GM20000 (cell line): Measurements from ENCODE around the gene ZER1.

Experiments
- DNase-seq: peaks from one replicate; pipeline ENCODE4 v3.0.0; 2012; ENCODE audit warnings: low spot score
- TF ChIP-seq, protein P1 (sequence below): IDR thresholded peaks from 2 replicates; pipeline ENCODE4 v1.5.1; 2012; ENCODE audit warnings: mild to moderate bottlenecking, control low read depth; ENCODE audit errors: extremely low read depth, missing control alignments

ZER1 gene

DNA sequence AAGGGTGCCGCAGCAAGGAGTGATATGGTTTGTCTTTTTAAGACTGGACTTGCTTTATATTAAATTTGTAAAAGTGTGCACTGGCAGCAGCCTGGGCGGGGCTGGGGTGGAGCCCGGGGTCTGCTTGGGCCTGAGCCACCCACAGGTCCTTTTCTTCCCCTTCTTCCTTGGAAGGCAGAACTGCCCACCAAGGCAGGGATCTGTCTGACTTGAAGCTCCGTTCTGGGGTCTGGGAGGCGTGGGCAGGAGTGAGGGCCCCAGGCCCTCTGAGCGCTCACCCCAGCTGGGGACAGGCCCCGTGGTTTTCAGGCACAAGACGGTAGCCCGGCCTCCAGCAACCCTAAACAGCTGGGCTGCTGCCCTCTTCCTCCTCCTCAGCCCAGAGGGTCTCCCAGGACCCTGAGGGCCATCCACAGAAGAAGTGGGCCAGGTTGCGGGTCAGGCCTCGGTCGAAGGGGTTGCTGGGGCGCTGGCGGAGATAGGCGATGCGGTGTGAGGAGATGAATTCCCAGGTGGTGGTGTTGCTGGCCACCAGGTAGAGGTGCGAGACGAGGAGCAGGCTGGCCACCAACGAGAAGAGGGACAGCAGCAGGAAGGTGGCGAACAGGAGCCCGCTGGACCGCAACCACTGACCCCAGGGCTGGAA is 50.8 kb downstream of the ZER1 start:
- TF ChIP-seq, protein P1, sequence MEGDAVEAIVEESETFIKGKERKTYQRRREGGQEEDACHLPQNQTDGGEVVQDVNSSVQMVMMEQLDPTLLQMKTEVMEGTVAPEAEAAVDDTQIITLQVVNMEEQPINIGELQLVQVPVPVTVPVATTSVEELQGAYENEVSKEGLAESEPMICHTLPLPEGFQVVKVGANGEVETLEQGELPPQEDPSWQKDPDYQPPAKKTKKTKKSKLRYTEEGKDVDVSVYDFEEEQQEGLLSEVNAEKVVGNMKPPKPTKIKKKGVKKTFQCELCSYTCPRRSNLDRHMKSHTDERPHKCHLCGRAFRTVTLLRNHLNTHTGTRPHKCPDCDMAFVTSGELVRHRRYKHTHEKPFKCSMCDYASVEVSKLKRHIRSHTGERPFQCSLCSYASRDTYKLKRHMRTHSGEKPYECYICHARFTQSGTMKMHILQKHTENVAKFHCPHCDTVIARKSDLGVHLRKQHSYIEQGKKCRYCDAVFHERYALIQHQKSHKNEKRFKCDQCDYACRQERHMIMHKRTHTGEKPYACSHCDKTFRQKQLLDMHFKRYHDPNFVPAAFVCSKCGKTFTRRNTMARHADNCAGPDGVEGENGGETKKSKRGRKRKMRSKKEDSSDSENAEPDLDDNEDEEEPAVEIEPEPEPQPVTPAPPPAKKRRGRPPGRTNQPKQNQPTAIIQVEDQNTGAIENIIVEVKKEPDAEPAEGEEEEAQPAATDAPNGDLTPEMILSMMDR = no peak
- DNase-seq = no peak

DNA sequence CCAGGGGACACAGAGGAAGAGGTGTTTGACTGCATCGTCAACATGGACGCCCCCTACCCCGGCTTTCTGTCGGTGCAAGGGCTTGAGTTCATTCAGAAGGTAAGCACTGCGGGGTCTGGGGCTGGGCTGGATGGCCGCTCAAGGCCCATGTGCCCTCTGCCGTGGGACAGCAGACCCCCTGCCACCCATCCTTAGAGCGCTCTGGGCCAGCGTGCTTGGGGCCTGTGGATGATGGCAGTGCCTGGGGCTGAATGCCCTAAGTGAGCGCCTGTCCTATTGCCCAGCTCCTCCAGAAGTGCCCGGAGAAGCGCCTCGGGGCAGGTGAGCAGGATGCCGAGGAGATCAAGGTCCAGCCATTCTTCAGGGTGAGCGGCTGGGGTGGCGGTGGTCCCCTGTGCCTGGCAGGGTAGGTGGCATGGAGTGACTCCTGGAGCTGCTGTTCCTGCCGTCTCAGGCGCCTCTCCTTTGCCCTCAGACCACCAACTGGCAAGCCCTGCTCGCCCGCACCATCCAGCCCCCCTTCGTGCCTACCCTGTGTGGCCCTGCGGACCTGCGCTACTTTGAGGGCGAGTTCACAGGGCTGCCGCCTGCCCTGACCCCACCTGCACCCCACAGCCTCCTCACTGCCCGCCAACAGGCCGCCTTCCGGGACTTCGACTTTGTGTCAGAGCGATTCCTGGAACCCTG is 51.7 kb downstream of the ZER1 start:
- no peak for DNase-seq
- TF ChIP-seq, protein P1 = no peak

DNA sequence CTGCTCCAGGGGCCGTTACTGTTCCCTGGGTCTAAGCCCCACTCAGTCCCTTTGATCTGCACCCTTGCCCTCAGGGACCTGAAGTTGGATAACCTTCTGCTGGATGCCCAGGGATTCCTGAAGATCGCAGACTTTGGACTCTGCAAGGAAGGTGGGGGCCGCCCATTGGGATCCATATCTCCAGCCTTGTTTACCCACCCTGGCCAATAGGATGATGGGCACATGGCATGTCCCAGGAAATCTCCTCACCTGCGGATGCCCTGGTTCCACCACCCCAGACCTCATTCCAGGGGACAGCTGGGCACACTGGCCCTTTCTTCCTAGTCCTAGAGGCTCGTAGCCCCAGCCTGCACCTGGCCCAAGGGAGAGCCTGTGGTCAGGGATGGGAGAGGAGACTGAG is 53.3 kb downstream of the ZER1 start:
- TF ChIP-seq, protein P1 = no peak
- DNase-seq = no peak

DNA sequence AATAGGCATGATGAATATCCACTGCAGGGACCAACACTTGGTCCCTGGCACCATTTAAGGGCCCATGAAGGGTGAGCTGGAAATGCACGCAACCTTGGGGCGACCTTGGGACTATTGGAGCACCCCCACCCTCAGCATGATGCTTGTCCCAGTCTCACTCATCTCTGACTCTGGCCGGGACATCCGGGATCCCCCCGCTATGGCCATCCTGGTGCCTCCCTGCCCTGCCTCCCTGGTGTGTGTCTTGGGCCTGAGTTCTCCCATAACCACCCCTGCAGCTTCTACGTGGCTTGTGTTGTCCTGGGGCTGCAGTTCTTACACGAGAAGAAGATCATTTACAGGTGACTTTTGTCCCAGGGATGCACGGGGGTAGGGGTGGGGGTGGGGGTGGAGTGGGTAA is 53.7 kb downstream of the ZER1 start:
- TF ChIP-seq, protein P1 = no peak
- no peak for DNase-seq

DNA sequence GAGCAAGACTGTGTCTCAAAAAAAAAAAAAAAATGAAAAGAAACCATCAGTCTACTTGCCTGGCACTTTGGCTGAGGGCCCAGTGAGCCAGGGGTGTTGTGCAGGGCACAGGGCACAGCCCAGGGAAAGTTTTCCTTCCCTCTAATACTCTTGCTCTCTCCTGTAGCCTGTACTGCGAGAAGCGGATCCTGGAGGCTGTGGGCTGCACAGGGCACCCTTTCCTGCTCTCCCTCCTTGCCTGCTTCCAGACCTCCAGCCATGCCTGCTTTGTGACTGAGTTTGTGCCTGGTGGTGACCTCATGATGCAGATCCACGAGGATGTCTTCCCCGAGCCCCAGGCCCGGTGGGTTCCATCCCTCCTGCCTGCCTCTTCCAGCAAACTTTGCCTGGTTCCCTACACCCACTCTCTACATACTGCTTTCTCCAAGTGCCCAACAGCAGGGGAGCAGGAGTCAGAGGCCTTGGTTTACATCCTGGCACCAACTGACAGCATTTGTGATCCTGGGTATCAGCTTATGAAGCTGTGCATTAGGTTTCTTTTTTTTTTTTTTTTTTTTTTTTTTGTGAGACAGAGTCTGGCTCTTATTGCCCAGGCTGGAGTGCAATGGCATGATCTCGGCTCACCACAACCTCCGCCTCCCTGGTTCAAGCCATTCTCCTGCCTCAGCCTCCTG is 55.0 kb downstream of the ZER1 start:
- DNase-seq = no peak
- TF ChIP-seq, protein P1 = no peak

DNA sequence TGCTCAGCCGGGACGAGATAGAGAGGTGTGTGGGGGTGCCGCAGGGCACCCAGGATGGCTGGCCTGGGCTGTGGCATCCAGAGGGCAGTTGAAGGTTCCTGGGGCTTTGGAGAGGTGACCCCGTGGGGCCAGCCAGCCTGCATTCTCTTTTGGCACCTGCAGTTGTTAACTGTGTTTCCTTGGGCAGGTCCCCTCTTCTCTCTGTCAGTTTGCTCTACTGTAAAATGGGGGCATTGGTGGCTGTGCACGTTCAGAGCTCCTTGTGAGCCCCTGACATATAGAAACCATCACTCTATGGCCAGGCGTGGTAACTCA is 56.3 kb downstream of the ZER1 start:
- no peak for DNase-seq
- TF ChIP-seq, protein P1 = no peak
